H1 (cell line): Measurements from ENCODE around the gene S100A6. TPM values are rescaled to one million over a fixed set of nuclear protein-coding genes. Genes with fewer than 3 reads are reported as not detected.

ENCODE experiments used
- CTCF ChIA-PET: fragments of 300-600 bp; sonication (Branson Sonifier 250); formaldehyde crosslinking; loops from one replicate; lab custom pipeline; 2021; ENCODE audit not compliant: partially characterized antibody; lab: Charles Lee
- POLR2A ChIA-PET: fragments of 300-600 bp; sonication (Branson Sonifier 250); formaldehyde crosslinking; loops from one replicate; lab custom pipeline; 2021; ENCODE audit warnings: inconsistent platforms; ENCODE audit not compliant: partially characterized antibody; lab: Charles Lee
- DNase-seq, 2 experiments: peaks; one replicate each; pipeline versions ENCODE4 v3.0.0 to v3.0.0-alpha.2; 2010 to 2022; ENCODE audit warnings: low spot score in 2 of 2, low read depth in 1 of 2, mixed read lengths in 1 of 2
- FAIRE-seq: peaks from 2 replicates; lab custom pipeline; 2011; peaks lifted over from hg19 to GRCh38; lab: Jason Lieb, UNC
- H2AFZ ChIP-seq: 2 replicates; pipeline ENCODE4 v1.8.1; 2012; ENCODE audit warnings: low read length, inconsistent platforms
- H2AK5ac ChIP-seq: 2 replicates; pipeline ENCODE4 v1.6.1; 2013; ENCODE audit warnings: low read depth, low read length
- H2BK120ac ChIP-seq: replicated peaks from 2 replicates; pipeline ENCODE3; 2013; ENCODE audit warnings: low read depth, low read length, inconsistent platforms
- H2BK12ac ChIP-seq: 2 replicates; pipeline ENCODE4 v1.6.1; 2013; ENCODE audit warnings: low read depth, low read length
- H2BK15ac ChIP-seq: 2 replicates; pipeline ENCODE4 v1.6.1; 2013; ENCODE audit warnings: low read length
- H2BK20ac ChIP-seq: 2 replicates; pipeline ENCODE4 v1.6.1; 2013; ENCODE audit warnings: low read length
- H2BK5ac ChIP-seq: 2 replicates; pipeline ENCODE4 v1.6.1; 2013; ENCODE audit warnings: low read depth, low read length
- H3K14ac ChIP-seq: 2 replicates; pipeline ENCODE4 v1.6.1; 2013; ENCODE audit warnings: inconsistent platforms; ENCODE audit not compliant: insufficient read length
- H3K18ac ChIP-seq: 2 replicates; pipeline ENCODE4 v1.6.1; 2013; ENCODE audit warnings: low read length; ENCODE audit errors: extremely low read depth
- H3K23ac ChIP-seq: 2 replicates; pipeline ENCODE4 v1.6.1; 2013; ENCODE audit warnings: inconsistent platforms; ENCODE audit not compliant: insufficient read length
- H3K23me2 ChIP-seq: 2 replicates; pipeline ENCODE4 v1.6.1; 2013; ENCODE audit warnings: low read depth, low read length
- H3K27ac ChIP-seq: 2 replicates; pipeline ENCODE4 v1.6.1; 2011; ENCODE audit warnings: low read depth, low read length, inconsistent platforms
- H3K27me3 ChIP-seq, 4 experiments: replicated peaks in 1 of 4; 1 replicate in 1 of 4; 2 replicates in 3 of 4; pipeline versions ENCODE4 v1.6.1 to v1.8.1; 2011 to 2013; ENCODE audit warnings: low read length in 3 of 4, mild to moderate bottlenecking in 3 of 4, inconsistent platforms in 2 of 4, mixed read lengths in 2 of 4, moderate library complexity in 1 of 4; ENCODE audit not compliant: control insufficient read depth in 3 of 4, insufficient read depth in 3 of 4; ENCODE audit errors: extremely low read depth in 1 of 4
- H3K36me3 ChIP-seq, 4 experiments: 2 replicates each; pipeline versions ENCODE4 v1.6.1 to v1.8.1; 2011 to 2013; ENCODE audit warnings: mild to moderate bottlenecking in 4 of 4, low read length in 3 of 4, moderate library complexity in 2 of 4, control low read depth in 1 of 4, inconsistent platforms in 1 of 4; ENCODE audit not compliant: insufficient read depth in 4 of 4, control insufficient read depth in 2 of 4
- H3K4ac ChIP-seq: replicated peaks from 2 replicates; pipeline ENCODE3; 2013; ENCODE audit warnings: low read length, low read depth, mixed read lengths, inconsistent platforms; ENCODE audit not compliant: insufficient read length
- H3K4me1 ChIP-seq, 4 experiments: replicated peaks in 1 of 4; 1 replicate in 1 of 4; 2 replicates in 3 of 4; pipeline versions ENCODE4 v1.6.1 to v1.8.1; 2011 to 2013; ENCODE audit warnings: low read length in 3 of 4, inconsistent platforms in 2 of 4, mixed read lengths in 1 of 4; ENCODE audit not compliant: insufficient read depth in 4 of 4, control insufficient read depth in 3 of 4
- H3K4me2 ChIP-seq, 2 experiments: 2 replicates each; pipeline versions ENCODE4 v1.6.1 to v1.8.1; 2011 to 2013; ENCODE audit warnings: low read depth in 2 of 2, low read length in 2 of 2, control low read depth in 1 of 2, inconsistent platforms in 1 of 2, mild to moderate bottlenecking in 1 of 2; ENCODE audit not compliant: insufficient read depth in 1 of 2
- H3K4me3 ChIP-seq, 4 experiments: fragments of 200-600, 300-600 bp in 1 of 4; sonication (generic), shearing (Covaris generic), sonication (Bioruptor Twin) in 1 of 4; 2 replicates each; pipeline versions ENCODE4 v1.5.1 to v1.8.1; 2011 to 2016; ENCODE audit warnings: low read length in 4 of 4, low read depth in 3 of 4, control low read depth in 2 of 4, inconsistent platforms in 2 of 4, mild to moderate bottlenecking in 2 of 4, mixed read lengths in 1 of 4, moderate library complexity in 1 of 4; ENCODE audit not compliant: insufficient read depth in 2 of 4; ENCODE audit errors: extremely low read depth in 1 of 4
- H3K56ac ChIP-seq: replicated peaks from 2 replicates; pipeline ENCODE3; 2013; ENCODE audit warnings: low read depth, mild to moderate bottlenecking, mixed read lengths, low read length, inconsistent platforms; ENCODE audit not compliant: insufficient read length
- H3K79me1 ChIP-seq: 2 replicates; pipeline ENCODE4 v1.6.1; 2013; ENCODE audit warnings: low read depth, low read length, control low read depth
- H3K79me2 ChIP-seq, 2 experiments: 2 replicates each; pipeline versions ENCODE4 v1.6.1 to v1.8.1; 2012 to 2013; ENCODE audit warnings: low read length in 2 of 2, mild to moderate bottlenecking in 2 of 2, inconsistent platforms in 1 of 2; ENCODE audit not compliant: insufficient read depth in 2 of 2, control insufficient read depth in 1 of 2
- H3K9ac ChIP-seq, 4 experiments: replicated peaks in 1 of 4; 1 replicate in 1 of 4; 2 replicates in 3 of 4; pipeline versions ENCODE4 v1.6.1 to v1.8.1; 2011 to 2013; ENCODE audit warnings: low read depth in 3 of 4, low read length in 3 of 4, control low read depth in 2 of 4, mild to moderate bottlenecking in 2 of 4, moderate library complexity in 2 of 4, inconsistent platforms in 1 of 4; ENCODE audit errors: extremely low read depth in 1 of 4
- H3K9me3 ChIP-seq, 2 experiments: 2 replicates each; pipeline versions ENCODE4 v1.6.1 to v1.8.1; 2012 to 2013; ENCODE audit warnings: mild to moderate bottlenecking in 2 of 2, moderate library complexity in 2 of 2, control low read depth in 1 of 2, inconsistent platforms in 1 of 2, low read depth in 1 of 2, low read length in 1 of 2, mixed read lengths in 1 of 2; ENCODE audit not compliant: insufficient read depth in 2 of 2
- H4K20me1 ChIP-seq, 2 experiments: replicated peaks in 1 of 2; 2 replicates each; pipeline versions ENCODE3 to v1.8.1; 2011 to 2013; ENCODE audit warnings: inconsistent platforms in 2 of 2, low read length in 2 of 2, mild to moderate bottlenecking in 1 of 2; ENCODE audit not compliant: insufficient read depth in 2 of 2, control insufficient read depth in 1 of 2
- H4K5ac ChIP-seq: 2 replicates; pipeline ENCODE4 v1.6.1; 2013; ENCODE audit warnings: low read length, low read depth, mixed read lengths, inconsistent platforms; ENCODE audit not compliant: insufficient read length
- H4K8ac ChIP-seq: 2 replicates; pipeline ENCODE4 v1.8.0; 2013; ENCODE audit warnings: mild to moderate bottlenecking, moderate library complexity, low read length, inconsistent platforms; ENCODE audit not compliant: insufficient read depth; ENCODE audit errors: extremely low read depth
- H4K91ac ChIP-seq: replicated peaks from 2 replicates; pipeline ENCODE3; 2013; ENCODE audit warnings: low read length, mixed read lengths, inconsistent platforms; ENCODE audit not compliant: insufficient read length
- CBX5 ChIP-seq: fragments of 300-800, 300-1000 bp; sonication (generic); IDR thresholded peaks from 2 replicates; pipeline ENCODE4 v1.7.1; 2016; ENCODE audit warnings: antibody characterized with exemption, low read length, low read depth
- CREB1 ChIP-seq: IDR thresholded peaks from 2 replicates; pipeline ENCODE4 v1.6.1; 2012; ENCODE audit warnings: inconsistent platforms
- KDM4A ChIP-seq: IDR thresholded peaks from one replicate; pipeline ENCODE4 v1.7.1; 2012; ENCODE audit warnings: low read depth, mild to moderate bottlenecking, moderate library complexity, low read length, inconsistent platforms; ENCODE audit not compliant: severe bottlenecking
- POLR2A ChIP-seq, 2 experiments: IDR thresholded peaks; 1 replicate in 1 of 2; 2 replicates in 1 of 2; pipeline ENCODE4 v1.6.1; 2011; ENCODE audit warnings: low read depth in 2 of 2, low read length in 2 of 2, mild to moderate bottlenecking in 2 of 2; ENCODE audit errors: control extremely low read depth in 1 of 2
- RAD21 ChIP-seq, 2 experiments: IDR thresholded peaks in 1 of 2; conservative IDR thresholded peaks in 1 of 2; 2 replicates each; pipeline ENCODE4 v1.6.1; 2011; ENCODE audit warnings: low read depth in 2 of 2, low read length in 2 of 2, improper control_type of control experiment in 1 of 2, inconsistent platforms in 1 of 2, mild to moderate bottlenecking in 1 of 2, moderate library complexity in 1 of 2
- RBBP5 ChIP-seq: IDR thresholded peaks from 2 replicates; pipeline ENCODE4 v1.7.1; 2012; ENCODE audit warnings: low read depth, mild to moderate bottlenecking, inconsistent platforms, low read length, moderate library complexity, borderline replicate concordance
- RXRA ChIP-seq: IDR thresholded peaks from 2 replicates; pipeline ENCODE4 v1.6.1; 2011; ENCODE audit warnings: low read depth, mild to moderate bottlenecking, low read length, moderate library complexity; ENCODE audit not compliant: insufficient read depth
- SAP30 ChIP-seq: fragments of 300-600 bp; sonication (generic); IDR thresholded peaks from 2 replicates; pipeline ENCODE4 v1.7.1; 2012; ENCODE audit warnings: low read length, moderate library complexity, mild to moderate bottlenecking, inconsistent platforms; ENCODE audit not compliant: insufficient read depth, insufficient replicate concordance
- SUZ12 ChIP-seq: fragments of 200-600 bp; sonication (generic); IDR thresholded peaks from 2 replicates; pipeline ENCODE4 v1.6.1; 2012; ENCODE audit warnings: mild to moderate bottlenecking, inconsistent platforms, low read length, moderate library complexity, mixed read lengths
- TAF1 ChIP-seq: IDR thresholded peaks from 2 replicates; pipeline ENCODE4 v1.6.1; 2011; ENCODE audit warnings: mild to moderate bottlenecking, low read depth, low read length
- TEAD4 ChIP-seq: IDR thresholded peaks from 2 replicates; pipeline ENCODE4 v1.6.1; 2012; ENCODE audit warnings: low read depth, low read length, inconsistent platforms, mixed read lengths
- YY1 ChIP-seq: IDR thresholded peaks from 2 replicates; pipeline ENCODE4 v1.6.1; 2011; ENCODE audit warnings: low read depth, mild to moderate bottlenecking, low read length
- WGBS, 2 experiments: shearing (Covaris generic) in 1 of 2; methylation state at CpG; one replicate each; pipeline versions ENCODE4 v1.1.6 to v1.1.7; 2013 to 2015; ENCODE audit warnings: low lambda C conversion rate in 2 of 2, mixed read lengths in 2 of 2, inconsistent platforms in 1 of 2, low coverage in 1 of 2, missing lambda C conversion rate in 1 of 2; ENCODE audit not compliant: insufficient replicate concordance in 2 of 2, insufficient coverage in 1 of 2, insufficient read length in 1 of 2; ENCODE audit errors: extremely low coverage in 1 of 2, missing lambda C conversion rate in 1 of 2; 5-methylcytosine and 5-hydroxymethylcytosine counted together
- polyA plus RNA-seq, 7 experiments: library from polyadenylated mRNA; depleted of rRNA in 3 of 7; stranded (reverse) in 5 of 7; unstranded in 2 of 7; fragments of >200 nt in 5 of 7; fragments of 200-250 nt in 2 of 7; gene quantifications; 1 replicate in 5 of 7; 2 replicates in 1 of 7; 4 replicates in 1 of 7; pipeline versions ENCODE4 v1.2.1 to v1.2.3, GENCODE V29; 2011 to 2013; ENCODE audit warnings: missing spikeins in 2 of 7, mixed read lengths in 2 of 7
- total RNA-seq: library from RNA; stranded (reverse); fragmentation: NEBNext Ultra II Directional; extraction: Animal tissue kit (Norgen Biotek cat#: 25700); gene quantifications from 2 replicates; pipeline ENCODE4 v1.2.1, GENCODE V29; 2021

Gene S100A6
- total and polyA plus RNA-seq, 2 of the 8 experiments (the other 6 are each of a cell fraction or from before 2014, with no cell fraction given) = 11.1 to 63.0 TPM

GRCh38 chr1:153578936-153579335 lies 43.1 kb upstream of the S100A6 start:
- no peak for DNase-seq
- Histone ChIP-seq H3K4me2 (no peak overlapping the region), H4K5ac (no peak overlapping the region), H3K36me3 (no peaks in the 10 kb centered on the region), H3K4me3 (no peak overlapping the region), H2BK15ac (no peak overlapping the region), H2AK5ac (no peak overlapping the region), H3K27ac (no peak overlapping the region), H2BK120ac (no peak overlapping the region), H2BK5ac (no peak overlapping the region), H3K18ac (no peak overlapping the region), H3K23ac (no peak overlapping the region), H4K91ac (no peak overlapping the region), H3K79me2 (no peaks in the 10 kb centered on the region), H4K20me1 (no peaks in the 10 kb centered on the region), H4K8ac (no peak overlapping the region), H2BK12ac (0 out of 2 replicates have a peak overlapping the region, but pooled peaks have one; percentile 70), H3K23me2 (no peaks in the 10 kb centered on the region; the same call in 1 of the 2 replicates), H3K14ac (no peak overlapping the region), H3K79me1 (no peaks in the 10 kb centered on the region), H3K9ac (no peak overlapping the region), H3K9me3 (peaks cover 0 to 12% of the 10 kb centered on the region in 2 experiments; a peak in 1 of 4 replicates), H3K4ac (no peak overlapping the region), H3K27me3 (no peaks in the 10 kb centered on the region), H2BK20ac (no peak overlapping the region), H3K56ac (no peak overlapping the region), H2AFZ (no peak overlapping the region), H3K4me1 (peaks cover 0 to 3% (median 0%) of the 10 kb centered on the region in 4 experiments; a peak in 2 of 7 replicates)
- WGBS, 2 experiments = 77% methylated on average over 3 of the region's 3 CpGs; no CpG with 5 or more reads in 1 of the 2 experiments
- no peak for FAIRE-seq
- CTCF ChIA-PET = interaction anchor here (0.8 to 4.2 kb wide), 7 partner anchors 11 to 86 kb away, joined by 3 to 64 read pairs (median 4); partner anchors contain the start of genes S100A1, S100A13, S100A14 and S100A16
- TF ChIP-seq SUZ12 (no peak), TEAD4 (no peak), CREB1 (no peak), KDM4A (no peak), YY1 (no peak), TAF1 (no peak), RXRA (no peak), POLR2A (IDR thresholded peaks at IDR 0.05; ENCODE audit: control extremely low read depth in 1 of 2, low read depth in 2 of 2, low read length in 2 of 2) (no peak), CBX5 (no peak), RAD21 (IDR thresholded peaks at IDR 0.05 in 1 of 2, conservative IDR thresholded peaks at IDR 0.05 in 1 of 2; ENCODE audit: low read depth in 2 of 2, low read length in 2 of 2) (no peak), SAP30 (no peak), RBBP5 (no peak)
- POLR2A ChIA-PET = interaction anchor here (0.9 to 3.6 kb wide), 2 partner anchors 48 to 55 kb away, joined by 3 to 20 read pairs; partner anchors contain the start of genes CHTOP and S100A13
